ENCODE data around the gene CASP6.

DNA sequence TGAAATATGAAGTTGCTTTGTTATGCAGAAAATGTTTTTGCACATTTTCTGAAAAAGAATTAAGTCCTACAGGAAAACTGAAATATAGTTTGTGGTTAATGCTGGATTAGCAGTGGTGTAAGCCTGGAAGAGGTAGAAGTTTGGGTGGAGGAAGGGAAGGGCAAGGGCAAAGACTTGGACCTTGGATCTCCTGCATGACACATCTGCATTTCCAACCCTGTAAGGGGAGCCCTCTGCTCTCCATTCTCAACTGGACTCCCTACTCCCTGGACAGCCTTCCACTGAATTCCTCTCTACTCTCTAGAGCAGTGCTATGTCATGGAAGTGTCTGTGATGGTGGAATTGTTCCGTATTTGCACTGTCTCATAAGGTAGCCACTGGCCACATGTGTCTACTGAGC, 4.6 kb downstream of the CASP6 start:
- no peak for TF ChIP-seq CTCF (conservative IDR thresholded peaks at IDR 0.05)
- no peak for TF ChIP-seq EZH2 (IDR thresholded peaks at IDR 0.05; ENCODE audit: low read depth)
